Smooth muscle cell (in vitro differentiated cells): Measurements from ENCODE around the gene CACNA2D3. TPM values are rescaled to one million over a fixed set of nuclear protein-coding genes. Genes with fewer than 3 reads are reported as not detected.

Source experiments
- DNase-seq: peaks from one replicate; lab custom pipeline; 2025; ENCODE audit not compliant: unreplicated experiment; lab: John Stamatoyannopoulos, UW
- H2AFZ ChIP-seq: fragments of 200-600 bp; sonication (generic); 2 replicates; pipeline ENCODE4 v1.6.0; 2016; ENCODE audit warnings: antibody characterized with exemption, low read depth, mild to moderate bottlenecking
- H3F3A ChIP-seq: fragments of 200-600 bp; sonication (generic); 2 replicates; pipeline ENCODE4 v1.6.0; 2017; ENCODE audit warnings: antibody characterized with exemption, low read depth
- H3K27ac ChIP-seq: fragments of 200-600 bp; sonication (generic); 2 replicates; pipeline ENCODE4 v1.5.1; 2016; ENCODE audit warnings: low read depth, mild to moderate bottlenecking
- H3K27me3 ChIP-seq: fragments of 200-600 bp; sonication (generic); 2 replicates; pipeline ENCODE4 v1.6.1; 2016; ENCODE audit warnings: low read depth, mild to moderate bottlenecking
- H3K36me3 ChIP-seq: fragments of 200-600 bp; sonication (generic); 2 replicates; pipeline ENCODE4 v1.5.1; 2016; ENCODE audit warnings: low read depth
- H3K4me1 ChIP-seq: fragments of 200-600 bp; sonication (generic); 2 replicates; pipeline ENCODE4 v1.5.1; 2016; ENCODE audit warnings: low read depth
- H3K4me2 ChIP-seq: fragments of 200-600 bp; sonication (generic); 2 replicates; pipeline ENCODE4 v1.6.0; 2016; ENCODE audit warnings: mild to moderate bottlenecking
- H3K4me3 ChIP-seq: fragments of 200-600 bp; sonication (generic); 2 replicates; pipeline ENCODE4 v1.5.1; 2016; ENCODE audit warnings: mild to moderate bottlenecking
- H3K79me2 ChIP-seq: fragments of 200-600 bp; sonication (generic); 2 replicates; pipeline ENCODE4 v1.6.0; 2016; ENCODE audit warnings: low read depth, mild to moderate bottlenecking
- H3K9ac ChIP-seq: fragments of 200-600 bp; sonication (generic); 2 replicates; pipeline ENCODE4 v1.6.0; 2016; ENCODE audit warnings: low read depth
- H3K9me3 ChIP-seq: fragments of 200-600 bp; sonication (generic); replicated peaks from 2 replicates; pipeline ENCODE4 v1.5.1; 2016; ENCODE audit warnings: low read depth
- H4K20me1 ChIP-seq: fragments of 200-600 bp; sonication (generic); 2 replicates; pipeline ENCODE4 v1.6.0; 2016; ENCODE audit warnings: low read depth
- WGBS: methylation state at CpG from one replicate; pipeline ENCODE4 v1.1.7; 2016; ENCODE audit warnings: low lambda C conversion rate; 5-methylcytosine and 5-hydroxymethylcytosine counted together
- polyA plus RNA-seq: library from polyadenylated mRNA; unstranded; fragments of >200 nt; fragmentation: Nextera tagmentation; extraction: Ambion mirVana; gene quantifications from 2 replicates; pipeline ENCODE4 v1.2.1, GENCODE V29; 2016
- total RNA-seq: library from RNA; depleted of rRNA; stranded (reverse); fragments of >200 nt; gene quantifications from 2 replicates; pipeline ENCODE4 v1.2.3, GENCODE V29; 2014
- TF ChIP-seq, protein P1 (sequence below): fragments of 200-600 bp; sonication (generic); IDR thresholded peaks from 2 replicates; pipeline ENCODE4 v1.5.1; 2017; ENCODE audit warnings: borderline replicate concordance, mild to moderate bottlenecking, antibody characterized with exemption; ENCODE audit not compliant: insufficient read depth, poor library complexity, severe bottlenecking

Gene CACNA2D3
- total and polyA plus RNA-seq, 2 experiments from 2014 or later = 0.15 to 0.90 TPM

DNA sequence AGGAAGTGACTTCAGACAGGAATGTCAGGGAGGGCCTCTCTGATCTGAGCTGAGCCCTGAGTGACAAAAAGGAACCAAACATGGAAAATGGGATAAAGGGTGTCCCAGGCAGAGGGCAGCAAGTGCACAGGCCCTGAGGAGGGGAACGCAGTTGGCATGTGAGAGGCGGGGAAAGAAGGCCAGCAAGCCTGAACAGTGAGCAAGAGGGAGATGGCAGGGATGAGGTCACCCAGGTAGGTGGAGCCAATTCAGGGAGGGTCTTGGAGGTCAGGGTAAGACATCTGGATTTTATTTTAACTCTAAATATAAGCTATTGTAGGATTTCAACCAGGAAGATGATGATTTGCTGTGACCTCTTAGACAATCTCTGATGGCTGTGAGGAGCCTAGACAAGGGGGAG, 637.8 kb downstream of the CACNA2D3 start:
- no peaks in the 10 kb centered on the region for H3K27me3 ChIP-seq
- peaks cover 8% of the 10 kb centered on the region for H3K4me1 ChIP-seq
- DNase-seq = no peak
- H3K27ac ChIP-seq = no peak overlapping the region
- WGBS = 91% methylated on average over 2 of the region's 2 CpGs
- H3K79me2 ChIP-seq = no peaks in the 10 kb centered on the region
- no peak overlapping the region for H3K4me3 ChIP-seq
- TF ChIP-seq, protein P1, sequence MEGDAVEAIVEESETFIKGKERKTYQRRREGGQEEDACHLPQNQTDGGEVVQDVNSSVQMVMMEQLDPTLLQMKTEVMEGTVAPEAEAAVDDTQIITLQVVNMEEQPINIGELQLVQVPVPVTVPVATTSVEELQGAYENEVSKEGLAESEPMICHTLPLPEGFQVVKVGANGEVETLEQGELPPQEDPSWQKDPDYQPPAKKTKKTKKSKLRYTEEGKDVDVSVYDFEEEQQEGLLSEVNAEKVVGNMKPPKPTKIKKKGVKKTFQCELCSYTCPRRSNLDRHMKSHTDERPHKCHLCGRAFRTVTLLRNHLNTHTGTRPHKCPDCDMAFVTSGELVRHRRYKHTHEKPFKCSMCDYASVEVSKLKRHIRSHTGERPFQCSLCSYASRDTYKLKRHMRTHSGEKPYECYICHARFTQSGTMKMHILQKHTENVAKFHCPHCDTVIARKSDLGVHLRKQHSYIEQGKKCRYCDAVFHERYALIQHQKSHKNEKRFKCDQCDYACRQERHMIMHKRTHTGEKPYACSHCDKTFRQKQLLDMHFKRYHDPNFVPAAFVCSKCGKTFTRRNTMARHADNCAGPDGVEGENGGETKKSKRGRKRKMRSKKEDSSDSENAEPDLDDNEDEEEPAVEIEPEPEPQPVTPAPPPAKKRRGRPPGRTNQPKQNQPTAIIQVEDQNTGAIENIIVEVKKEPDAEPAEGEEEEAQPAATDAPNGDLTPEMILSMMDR = no peak
- no peaks in the 10 kb centered on the region for H3K36me3 ChIP-seq
- H3F3A ChIP-seq = peaks cover 5% of the 10 kb centered on the region
- H2AFZ ChIP-seq = no peak overlapping the region
- H3K9ac ChIP-seq = no peak overlapping the region
- no peaks in the 10 kb centered on the region for H4K20me1 ChIP-seq
- H3K9me3 ChIP-seq = no peaks in the 10 kb centered on the region
- no peak overlapping the region for H3K4me2 ChIP-seq

DNA sequence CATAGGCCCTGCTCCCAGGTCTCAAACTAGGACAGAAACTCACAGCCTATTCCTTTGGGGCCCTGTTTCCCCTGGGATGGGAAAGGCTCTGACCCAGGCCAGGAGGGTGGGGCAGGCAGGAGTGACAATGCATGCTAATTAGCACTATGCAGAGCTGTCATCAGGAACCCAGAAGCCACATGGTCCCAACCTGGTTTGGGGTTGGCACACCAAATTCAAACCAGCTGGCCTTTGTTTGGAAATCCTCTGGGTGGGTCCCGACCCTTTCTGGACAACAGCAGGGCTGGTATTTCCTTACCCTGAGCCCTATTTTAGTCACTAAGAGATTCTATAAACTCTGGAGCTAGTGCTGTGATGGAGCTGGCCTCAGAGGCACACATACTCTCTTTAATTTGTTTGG, 639.3 kb downstream of the CACNA2D3 start:
- Histone ChIP-seq H3K4me2 (no peak overlapping the region), H3K9ac (no peak overlapping the region), H3K4me1 (no peaks in the 10 kb centered on the region), H4K20me1 (no peaks in the 10 kb centered on the region), H3K36me3 (no peaks in the 10 kb centered on the region), H3K27ac (no peak overlapping the region), H3K79me2 (no peaks in the 10 kb centered on the region), H3K4me3 (no peak overlapping the region), H3F3A (no peaks in the 10 kb centered on the region), H3K9me3 (no peaks in the 10 kb centered on the region), H2AFZ (no peak overlapping the region), H3K27me3 (no peaks in the 10 kb centered on the region)
- WGBS = 83% methylated on average over 1 of the region's 1 CpG
- DNase-seq = no peak
- TF ChIP-seq, protein P1 = no peak

DNA sequence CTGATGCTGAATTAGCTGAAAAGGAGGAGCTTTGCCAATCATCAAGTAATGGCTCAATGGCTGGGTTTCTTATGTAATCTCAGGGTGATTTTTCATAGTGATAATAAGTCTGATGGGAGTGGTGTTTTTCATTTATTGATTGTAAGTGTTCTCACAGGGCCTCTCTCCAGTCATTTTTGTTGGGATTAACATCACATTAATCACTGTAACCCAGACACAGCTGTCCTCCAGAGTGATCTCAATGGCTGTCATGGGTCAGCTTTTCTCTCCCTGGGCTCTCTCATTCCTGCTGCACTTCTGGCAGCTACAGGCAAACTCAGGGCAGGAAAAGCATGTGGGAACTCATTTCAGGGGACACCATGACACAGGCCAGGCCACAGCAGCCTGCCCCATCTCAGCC, 642.6 kb downstream of the CACNA2D3 start:
- H3K4me3 ChIP-seq = no peak overlapping the region
- H4K20me1 ChIP-seq = no peaks in the 10 kb centered on the region
- no peaks in the 10 kb centered on the region for H3K9me3 ChIP-seq
- H3F3A ChIP-seq = no peaks in the 10 kb centered on the region
- H3K27me3 ChIP-seq = no peaks in the 10 kb centered on the region
- H3K79me2 ChIP-seq = no peaks in the 10 kb centered on the region
- no peak for DNase-seq
- no peak overlapping the region for H3K27ac ChIP-seq
- no peak overlapping the region for H3K4me2 ChIP-seq
- H3K36me3 ChIP-seq = no peaks in the 10 kb centered on the region
- H3K9ac ChIP-seq = no peak overlapping the region
- no peak overlapping the region for H2AFZ ChIP-seq
- H3K4me1 ChIP-seq = no peaks in the 10 kb centered on the region
- TF ChIP-seq, protein P1 = no peak

DNA sequence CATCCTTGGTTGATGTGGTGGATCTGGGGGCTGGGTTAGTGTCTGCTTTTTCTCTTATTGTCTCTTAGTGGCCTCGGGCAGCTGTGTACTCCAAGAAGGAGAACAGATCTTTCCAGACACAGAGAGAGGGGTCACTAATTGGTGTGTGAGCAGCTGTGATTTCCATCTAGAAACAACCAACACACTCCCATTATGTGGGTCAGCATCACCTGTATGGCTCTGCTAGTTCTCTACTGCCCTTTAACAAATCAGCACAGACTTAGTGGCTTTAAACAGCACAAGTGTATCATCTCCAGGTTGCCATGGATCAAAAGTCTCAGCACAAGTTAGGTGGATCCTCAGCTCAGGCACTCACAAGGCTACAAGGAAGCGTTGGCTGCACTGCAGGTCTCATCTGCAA, 648.7 kb downstream of the CACNA2D3 start:
- Histone ChIP-seq H3K79me2 (no peaks in the 10 kb centered on the region), H4K20me1 (no peaks in the 10 kb centered on the region), H3K27me3 (no peaks in the 10 kb centered on the region), H3K4me1 (peaks cover 16% of the 10 kb centered on the region), H3K4me3 (no peak overlapping the region), H3K9ac (no peak overlapping the region), H3K27ac (no peak overlapping the region), H3F3A (no peaks in the 10 kb centered on the region), H3K4me2 (no peak overlapping the region), H3K9me3 (no peaks in the 10 kb centered on the region), H2AFZ (no peak overlapping the region), H3K36me3 (no peaks in the 10 kb centered on the region)
- DNase-seq = no peak
- WGBS = 67% methylated on average over 2 of the region's 2 CpGs
- TF ChIP-seq, protein P1 = no peak
